Gastroesophageal sphincter (tissue), 4 donors: ENCODE data around the gene CTNND2. TPM values are rescaled to one million over a fixed set of nuclear protein-coding genes. Genes with fewer than 3 reads are reported as not detected.

Experiments used
- ATAC-seq: fragments of 150-250 bp; one replicate; pipeline ENCODE4 v1.9.1; 2016; ENCODE audit warnings: mild to moderate bottlenecking, moderate library complexity
- H3K27ac ChIP-seq, 4 donors: fragments of 200-600 bp; sonication (generic) in 3 of 4; 1 replicate in 3 of 4; 2 replicates in 1 of 4; pipeline ENCODE4 v1.5.1; 2016 to 2019
- H3K27me3 ChIP-seq: fragments of 200-600 bp; sonication (generic); one replicate; pipeline ENCODE4 v1.5.1; 2019
- H3K36me3 ChIP-seq, 2 donors: fragments of 200-600 bp; sonication (generic); one replicate each; pipeline ENCODE4 v1.5.1; 2019; ENCODE audit warnings: control low read depth in 1 of 2
- H3K4me1 ChIP-seq, 3 donors: fragments of 200-600 bp; sonication (generic); 1 replicate in 2 of 3; 2 replicates in 1 of 3; pipeline ENCODE4 v1.5.1; 2016 to 2019; ENCODE audit warnings: control low read depth in 2 of 3
- H3K4me3 ChIP-seq, 2 donors: fragments of 200-600 bp; sonication (generic); one replicate each; pipeline ENCODE4 v1.5.1; 2019; ENCODE audit warnings: mild to moderate bottlenecking in 1 of 2, moderate library complexity in 1 of 2
- H3K9me3 ChIP-seq, 3 donors: fragments of 200-600 bp; sonication (generic); one replicate each; pipeline ENCODE4 v1.5.1; 2017 to 2019; ENCODE audit warnings: control low read depth in 2 of 3
- EP300 ChIP-seq: sonication (generic); formaldehyde crosslinking; IDR thresholded peaks from one replicate; pipeline ENCODE4 v1.6.1; 2017; ENCODE audit warnings: antibody characterized with exemption, mild to moderate bottlenecking
- POLR2A ChIP-seq, 2 donors: fragments of 450-650 bp; IDR thresholded peaks; one replicate each; pipeline ENCODE4 v1.6.1; 2017; ENCODE audit warnings: antibody characterized with exemption in 2 of 2, mild to moderate bottlenecking in 2 of 2, moderate library complexity in 1 of 2
- POLR2AphosphoS5 ChIP-seq: sonication (generic); formaldehyde crosslinking; IDR thresholded peaks from one replicate; pipeline ENCODE4 v1.6.1; 2017; ENCODE audit warnings: antibody characterized with exemption
- WGBS, 2 donors: methylation state at CpG; one replicate each; pipeline ENCODE4 v1.1.5; 2018; ENCODE audit warnings: low coverage in 1 of 2; 5-methylcytosine and 5-hydroxymethylcytosine counted together
- total RNA-seq, 4 donors: library from RNA; depleted of rRNA; stranded (reverse); fragments of >200 nt; gene quantifications; one replicate each; pipeline ENCODE4 v1.1.0, GENCODE V29; 2016
- TF ChIP-seq, protein P1 (sequence below), 4 experiments: fragments of 200-600 bp in 2 of 4; fragments of 450-650 bp in 2 of 4; sonication (generic) in 1 of 4; IDR thresholded peaks; one replicate each; pipeline ENCODE4 v1.5.1; 2017 to 2019; ENCODE audit warnings: antibody characterized with exemption in 4 of 4, mild to moderate bottlenecking in 2 of 4, moderate library complexity in 2 of 4

CTNND2 gene
- total RNA-seq, 4 donors from 2014 or later: 0.40 to 3.1 (median 1.9) TPM

DNA sequence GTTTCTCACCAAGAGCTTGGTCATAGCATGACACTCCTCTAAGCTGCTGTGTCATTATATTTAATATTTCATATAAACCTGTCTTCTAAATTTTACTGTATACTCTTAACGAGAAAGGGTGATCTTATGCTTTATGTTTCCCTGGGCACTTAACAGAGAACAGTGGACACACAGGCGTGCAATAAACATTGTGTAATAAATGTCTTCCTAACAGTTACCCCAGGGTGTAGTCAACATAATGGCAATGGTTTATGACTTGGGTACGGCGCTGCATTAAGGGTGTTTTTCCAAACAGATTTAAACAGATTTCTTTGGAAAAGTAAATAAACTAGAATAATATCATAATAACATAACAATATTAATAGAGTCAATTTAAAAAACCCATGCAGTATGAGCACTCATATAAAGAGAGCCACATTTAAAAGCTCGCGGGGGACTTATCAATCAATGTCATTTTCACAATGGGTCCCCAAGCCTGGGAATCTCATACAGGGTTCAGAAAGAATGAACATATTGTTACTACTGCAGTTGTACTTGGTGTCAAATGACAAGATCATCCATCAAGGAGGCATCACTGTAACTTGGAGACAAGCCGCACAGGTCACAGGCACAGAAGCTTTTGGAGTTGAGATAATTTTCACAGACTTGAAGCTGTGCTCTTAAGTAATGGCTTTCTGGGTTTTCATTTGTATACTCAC, 376.4 kb downstream of the CTNND2 start:
- WGBS, 2 donors: 63 to 79% methylated on average over 7 of the region's 7 CpGs
- ATAC-seq: no peak
- TF ChIP-seq POLR2AphosphoS5 (no peak), POLR2A (IDR thresholded peaks at IDR 0.05) (no peak), EP300 (no peak)
- TF ChIP-seq, protein P1, sequence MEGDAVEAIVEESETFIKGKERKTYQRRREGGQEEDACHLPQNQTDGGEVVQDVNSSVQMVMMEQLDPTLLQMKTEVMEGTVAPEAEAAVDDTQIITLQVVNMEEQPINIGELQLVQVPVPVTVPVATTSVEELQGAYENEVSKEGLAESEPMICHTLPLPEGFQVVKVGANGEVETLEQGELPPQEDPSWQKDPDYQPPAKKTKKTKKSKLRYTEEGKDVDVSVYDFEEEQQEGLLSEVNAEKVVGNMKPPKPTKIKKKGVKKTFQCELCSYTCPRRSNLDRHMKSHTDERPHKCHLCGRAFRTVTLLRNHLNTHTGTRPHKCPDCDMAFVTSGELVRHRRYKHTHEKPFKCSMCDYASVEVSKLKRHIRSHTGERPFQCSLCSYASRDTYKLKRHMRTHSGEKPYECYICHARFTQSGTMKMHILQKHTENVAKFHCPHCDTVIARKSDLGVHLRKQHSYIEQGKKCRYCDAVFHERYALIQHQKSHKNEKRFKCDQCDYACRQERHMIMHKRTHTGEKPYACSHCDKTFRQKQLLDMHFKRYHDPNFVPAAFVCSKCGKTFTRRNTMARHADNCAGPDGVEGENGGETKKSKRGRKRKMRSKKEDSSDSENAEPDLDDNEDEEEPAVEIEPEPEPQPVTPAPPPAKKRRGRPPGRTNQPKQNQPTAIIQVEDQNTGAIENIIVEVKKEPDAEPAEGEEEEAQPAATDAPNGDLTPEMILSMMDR (IDR thresholded peaks at IDR 0.05): no peak
- no peak overlapping the region for H3K27ac ChIP-seq
- H3K4me3 ChIP-seq: no peak overlapping the region
- no peaks in the 10 kb centered on the region for H3K36me3 ChIP-seq
- H3K27me3 ChIP-seq: no peaks in the 10 kb centered on the region
- no peaks in the 10 kb centered on the region for H3K9me3 ChIP-seq
- no peaks in the 10 kb centered on the region for H3K4me1 ChIP-seq

DNA sequence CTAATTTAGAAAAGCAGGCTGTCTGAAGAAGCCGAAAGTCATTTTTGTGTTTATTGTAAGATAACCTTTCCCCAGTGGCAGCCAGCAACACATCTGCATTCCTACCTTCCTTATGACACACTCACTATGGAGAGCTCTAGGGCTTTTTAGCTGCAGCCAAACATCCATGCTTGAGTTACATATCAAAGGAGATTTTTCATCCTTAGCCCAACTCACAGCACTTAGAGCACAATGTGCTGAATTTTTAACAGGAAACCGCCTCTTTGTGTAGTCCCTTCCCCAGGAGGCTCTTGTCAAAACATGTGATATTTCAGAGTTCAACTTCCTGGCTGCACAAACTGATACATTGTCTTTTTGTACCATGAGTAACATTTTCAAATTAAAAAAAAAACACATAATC, 379.2 kb downstream of the CTNND2 start:
- Histone ChIP-seq H3K27ac (no peak overlapping the region), H3K4me1 (no peaks in the 10 kb centered on the region), H3K4me3 (no peak overlapping the region), H3K36me3 (no peaks in the 10 kb centered on the region), H3K27me3 (no peaks in the 10 kb centered on the region), H3K9me3 (no peaks in the 10 kb centered on the region)
- no peak for ATAC-seq
- no peak for TF ChIP-seq EP300
- no peak for TF ChIP-seq POLR2AphosphoS5
- TF ChIP-seq, protein P1 (IDR thresholded peaks at IDR 0.05): no peak
- TF ChIP-seq POLR2A (IDR thresholded peaks at IDR 0.05): no peak
- WGBS, 2 donors: 24 to 50% methylated on average over 1 to 2 of the region's 2 CpGs

DNA sequence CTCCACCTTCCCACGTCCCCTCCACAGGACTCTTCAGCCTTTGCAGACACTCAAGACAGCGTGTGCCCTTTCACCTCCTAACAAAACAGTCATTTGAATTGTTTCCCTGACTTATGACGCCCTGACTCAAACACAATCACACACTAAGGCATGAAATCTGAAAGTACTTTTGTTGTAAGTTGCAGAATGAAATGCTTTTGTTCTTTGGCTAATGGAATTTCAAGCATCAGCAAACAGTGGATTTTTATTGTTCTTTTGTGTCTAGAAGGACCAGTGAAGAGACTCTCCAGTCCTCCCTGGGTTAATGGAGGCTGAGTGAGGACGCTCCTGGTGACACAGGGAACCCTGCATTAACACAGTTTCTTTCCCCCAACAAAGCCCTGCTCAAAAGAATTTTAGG, 380.1 kb downstream of the CTNND2 start:
- no peaks in the 10 kb centered on the region for H3K4me1 ChIP-seq
- H3K27me3 ChIP-seq: no peaks in the 10 kb centered on the region
- TF ChIP-seq, protein P1 (IDR thresholded peaks at IDR 0.05): no peak
- TF ChIP-seq POLR2A (IDR thresholded peaks at IDR 0.05): no peak
- TF ChIP-seq EP300: no peak
- no peak for TF ChIP-seq POLR2AphosphoS5
- 52 to 58% methylated on average over 4 of the region's 4 CpGs for WGBS, 2 donors
- no peak overlapping the region for H3K4me3 ChIP-seq
- ATAC-seq: no peak
- H3K36me3 ChIP-seq: no peaks in the 10 kb centered on the region
- H3K9me3 ChIP-seq: no peaks in the 10 kb centered on the region
- no peak overlapping the region for H3K27ac ChIP-seq

DNA sequence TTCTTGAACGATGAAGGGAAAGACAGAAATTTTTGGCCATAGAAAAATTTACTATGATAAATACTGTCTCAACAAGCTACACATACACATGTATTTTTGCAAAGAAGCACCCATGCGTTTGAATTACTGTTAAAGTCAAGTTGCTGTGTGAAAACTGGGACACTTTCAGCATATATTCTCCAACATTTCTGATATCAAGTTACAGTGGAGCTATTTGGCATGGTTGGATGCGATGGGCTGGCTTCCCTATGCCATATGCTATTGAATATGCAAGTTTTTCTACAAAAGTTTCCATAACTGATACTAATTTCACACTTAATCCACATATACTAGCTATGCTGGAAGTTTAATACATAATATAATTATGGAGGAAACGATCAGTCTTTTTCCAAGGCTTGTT, 381.4 kb downstream of the CTNND2 start:
- WGBS, 2 donors: 84 to 89% methylated on average over 3 to 4 of the region's 4 CpGs
- no peaks in the 10 kb centered on the region for H3K27me3 ChIP-seq
- no peaks in the 10 kb centered on the region for H3K4me1 ChIP-seq
- H3K27ac ChIP-seq: no peak overlapping the region
- H3K9me3 ChIP-seq: no peaks in the 10 kb centered on the region
- no peak for TF ChIP-seq POLR2AphosphoS5
- no peak for TF ChIP-seq EP300
- TF ChIP-seq POLR2A (IDR thresholded peaks at IDR 0.05): no peak
- TF ChIP-seq, protein P1 (IDR thresholded peaks at IDR 0.05): no peak
- no peak for ATAC-seq
- no peaks in the 10 kb centered on the region for H3K36me3 ChIP-seq
- no peak overlapping the region for H3K4me3 ChIP-seq

DNA sequence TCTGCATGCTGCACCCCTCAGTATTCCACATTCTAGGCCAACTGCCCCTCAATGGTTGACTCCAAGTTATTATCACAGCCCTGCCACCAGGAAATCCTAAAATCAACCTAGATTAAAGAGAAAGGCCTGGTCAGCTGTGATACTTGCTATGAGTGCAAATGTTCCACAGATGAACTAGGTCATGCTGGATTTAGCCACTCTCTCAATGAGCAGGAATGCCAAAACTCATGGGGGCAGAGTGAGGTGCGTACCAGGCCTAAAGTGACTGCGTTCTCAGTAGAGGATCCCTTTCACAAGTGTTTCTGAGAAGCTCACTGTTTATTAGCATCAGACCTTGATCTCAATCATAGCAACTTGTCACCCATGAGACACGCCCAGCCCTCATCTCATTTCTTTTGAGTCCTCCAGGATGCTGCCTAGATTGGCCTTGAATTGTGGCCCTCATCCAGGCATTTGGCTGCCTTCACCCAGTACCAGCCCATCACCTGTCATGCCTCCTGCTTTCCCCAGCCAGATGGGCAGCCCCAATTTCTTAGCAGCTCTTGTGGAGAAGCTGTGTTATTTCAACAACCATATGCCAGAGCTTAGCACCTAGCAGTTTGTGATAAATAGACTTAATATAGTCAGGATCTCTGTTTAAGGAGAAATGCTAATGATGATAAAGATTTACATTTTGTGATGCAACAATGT, 383.9 kb downstream of the CTNND2 start:
- 88% methylated on average over 3 of the region's 3 CpGs; no CpG with 5 or more reads in 1 of the 2 donors for WGBS, 2 donors
- no peaks in the 10 kb centered on the region for H3K27me3 ChIP-seq
- TF ChIP-seq EP300 (no peak), POLR2A (IDR thresholded peaks at IDR 0.05) (no peak), POLR2AphosphoS5 (no peak)
- TF ChIP-seq, protein P1 (IDR thresholded peaks at IDR 0.05): no peak
- no peaks in the 10 kb centered on the region for H3K36me3 ChIP-seq
- ATAC-seq: no peak
- no peak overlapping the region for H3K27ac ChIP-seq
- no peaks in the 10 kb centered on the region for H3K4me1 ChIP-seq
- H3K9me3 ChIP-seq: no peaks in the 10 kb centered on the region
- H3K4me3 ChIP-seq: no peak overlapping the region
